Measurements from ENCODE around the gene PDXP.

The PDXP gene

GRCh38 chr22:37634417-37634924, 24.1 kb upstream of the PDXP start:
- H3K23ac ChIP-seq (ENCODE audit: low read length in 2 of 2): peak overlapping the region in 1 of 2 experiments; percentile 71
- 37% methylated on average over 7 of the region's 8 CpGs for WGBS

DNA sequence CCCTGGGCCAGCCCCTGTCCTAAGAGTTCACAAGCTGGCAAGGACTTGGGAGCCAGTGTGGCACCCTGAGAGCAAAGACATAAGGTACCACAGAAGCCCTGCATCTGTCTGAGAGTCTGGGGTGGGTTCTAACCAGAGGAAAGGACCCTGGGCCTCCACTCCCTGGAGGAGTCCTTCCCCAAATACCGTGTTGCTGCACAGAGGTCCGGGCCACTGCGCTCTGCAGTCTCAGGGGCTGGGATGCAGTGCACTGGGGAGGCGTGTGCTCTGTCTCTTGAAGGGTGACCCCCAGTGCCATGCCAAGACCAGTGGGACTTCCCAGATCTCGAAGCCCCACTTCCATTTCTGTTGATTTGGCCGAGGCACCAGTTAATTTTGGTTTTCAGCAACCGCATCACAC, 23.4 kb upstream of the PDXP start:
- peak overlapping the region in 1 of 2 experiments; percentile 92 for H3K14ac ChIP-seq (ENCODE audit: low read length in 2 of 2)
- H3K9me3 ChIP-seq (ENCODE audit: control insufficient read depth, low read length): no peaks in the 10 kb centered on the region
- H3K4me2 ChIP-seq (ENCODE audit: low read length, poor library complexity, severe bottlenecking): no peak overlapping the region
- H2AFZ ChIP-seq (ENCODE audit: low read depth, low read length): no peak overlapping the region
- peak overlapping the region; percentile 64 for H2BK15ac ChIP-seq (ENCODE audit: low read depth, poor library complexity, severe bottlenecking)
- peak overlapping the region; percentile 29 to 98 for H2BK12ac ChIP-seq (ENCODE audit: low read length in 2 of 2)
- peaks cover 14 to 25% of the 10 kb centered on the region in 2 experiments for H3K36me3 ChIP-seq (ENCODE audit: control insufficient read depth in 1 of 2, insufficient read depth in 2 of 2, low read depth in 1 of 2, low read length in 2 of 2)
- no peak overlapping the region for H2BK5ac ChIP-seq (ENCODE audit: low read depth, low read length, poor library complexity, severe bottlenecking)
- H3K4me3 ChIP-seq (ENCODE audit: insufficient read depth in 1 of 2, low read depth in 1 of 2, low read length in 2 of 2): no peak overlapping the region
- H2BK120ac ChIP-seq (ENCODE audit: low read depth, low read length): peak overlapping the region; percentile 36
- peaks cover 0 to 5% of the 10 kb centered on the region in 2 experiments for H3K27me3 ChIP-seq (ENCODE audit: control insufficient read depth in 1 of 2, insufficient read depth in 1 of 2, low read length in 2 of 2)
- no peak for DNase-seq
- H3K23ac ChIP-seq (ENCODE audit: low read length in 2 of 2): peak overlapping the region in 1 of 2 experiments; percentile 14
- no peak overlapping the region for H4K8ac ChIP-seq (ENCODE audit: low read length)
- H3K9ac ChIP-seq (ENCODE audit: low read length): peak overlapping the region; percentile 75
- peak overlapping the region; percentile 9 to 93 for H3K4ac ChIP-seq (ENCODE audit: low read depth in 1 of 2, low read length in 2 of 2)
- WGBS: 91% methylated on average over 7 of the region's 7 CpGs
- peak overlapping the region; percentile 88 for H3K27ac ChIP-seq (ENCODE audit: low read length, poor library complexity, severe bottlenecking)
- H2AK5ac ChIP-seq (ENCODE audit: low read length, severe bottlenecking): peak overlapping the region; percentile 58
- peak overlapping the region; percentile 59 for H4K91ac ChIP-seq (ENCODE audit: low read length)
- peaks cover 3% of the 10 kb centered on the region for H3K79me1 ChIP-seq (replicated peaks; ENCODE audit: low read length, poor library complexity, severe bottlenecking)
- H3K18ac ChIP-seq (ENCODE audit: low read depth in 1 of 2, low read length in 2 of 2): peak overlapping the region in 1 of 2 experiments; percentile 97
- peaks cover 77% of the 10 kb centered on the region for H3K4me1 ChIP-seq (ENCODE audit: control insufficient read depth, insufficient read depth, low read depth, low read length)

More at GRCh38 chr22:37634417-37634924, 24.1 kb upstream of the PDXP start:
- Histone ChIP-seq H3K9ac (ENCODE audit: low read length) (peak overlapping the region; percentile 75), H4K8ac (ENCODE audit: low read length) (peak overlapping the region; percentile 33), H3K4me1 (ENCODE audit: control insufficient read depth, insufficient read depth, low read depth, low read length) (peaks cover 77% of the 10 kb centered on the region), H3K9me3 (ENCODE audit: control insufficient read depth, low read length) (no peaks in the 10 kb centered on the region), H3K18ac (ENCODE audit: low read depth in 1 of 2, low read length in 2 of 2) (peak overlapping the region; percentile 84 to 97), H3K4me2 (ENCODE audit: low read length, poor library complexity, severe bottlenecking) (no peak overlapping the region), H2BK15ac (ENCODE audit: low read depth, poor library complexity, severe bottlenecking) (no peak overlapping the region), H2AK5ac (ENCODE audit: low read length, severe bottlenecking) (peak overlapping the region; percentile 58), H3K14ac (ENCODE audit: low read length in 2 of 2) (peak overlapping the region in 1 of 2 experiments; percentile 92), H2BK5ac (ENCODE audit: low read depth, low read length, poor library complexity, severe bottlenecking) (peak overlapping the region; percentile 44), H2BK120ac (ENCODE audit: low read depth, low read length) (peak overlapping the region; percentile 36), H3K36me3 (ENCODE audit: control insufficient read depth in 1 of 2, insufficient read depth in 2 of 2, low read depth in 1 of 2, low read length in 2 of 2) (peaks cover 19 to 32% of the 10 kb centered on the region in 2 experiments), H4K91ac (ENCODE audit: low read length) (peak overlapping the region; percentile 59), H3K27me3 (ENCODE audit: control insufficient read depth in 1 of 2, insufficient read depth in 1 of 2, low read length in 2 of 2) (peaks cover 0 to 5% of the 10 kb centered on the region in 2 experiments), H3K4me3 (ENCODE audit: insufficient read depth in 1 of 2, low read depth in 1 of 2, low read length in 2 of 2) (peak overlapping the region in 1 of 2 experiments; percentile 70), H2BK12ac (ENCODE audit: low read length in 2 of 2) (peak overlapping the region; percentile 41 to 98), H2AFZ (ENCODE audit: low read depth, low read length) (no peak overlapping the region), H3K27ac (ENCODE audit: low read length, poor library complexity, severe bottlenecking) (peak overlapping the region; percentile 88), H3K4ac (ENCODE audit: low read depth in 1 of 2, low read length in 2 of 2) (peak overlapping the region; percentile 9 to 93), H3K79me1 (replicated peaks; ENCODE audit: low read length, poor library complexity, severe bottlenecking) (no peaks in the 10 kb centered on the region)
- no peak for DNase-seq

- H3K4me2 ChIP-seq (ENCODE audit: low read length, poor library complexity, severe bottlenecking): no peak overlapping the region
- H3K4ac ChIP-seq (ENCODE audit: low read depth in 1 of 2, low read length in 2 of 2): peak overlapping the region; percentile 71 to 75
- H4K91ac ChIP-seq (ENCODE audit: low read length): peak overlapping the region; percentile 76
- H2BK5ac ChIP-seq (ENCODE audit: low read depth, low read length, poor library complexity, severe bottlenecking): peak overlapping the region; percentile 32
- no peak overlapping the region for H3K9ac ChIP-seq (ENCODE audit: low read length)
- DNase-seq: peak; percentile 91
- peaks cover 10 to 22% of the 10 kb centered on the region in 2 experiments for H3K36me3 ChIP-seq (ENCODE audit: control insufficient read depth in 1 of 2, insufficient read depth in 2 of 2, low read depth in 1 of 2, low read length in 2 of 2)
- H3K23ac ChIP-seq (ENCODE audit: low read length in 2 of 2): peak overlapping the region in 1 of 2 experiments; percentile 46
- no peak overlapping the region for H2AFZ ChIP-seq (ENCODE audit: low read depth, low read length)
- H4K8ac ChIP-seq (ENCODE audit: low read length): peak overlapping the region; percentile 81
- peak overlapping the region; percentile 96 for H2AK5ac ChIP-seq (ENCODE audit: low read length, severe bottlenecking)
- peak overlapping the region; percentile 71 to 95 for H2BK12ac ChIP-seq (ENCODE audit: low read length in 2 of 2)
- peaks cover 87% of the 10 kb centered on the region for H3K4me1 ChIP-seq (ENCODE audit: control insufficient read depth, insufficient read depth, low read depth, low read length)
- H3K9me3 ChIP-seq (ENCODE audit: control insufficient read depth, low read length): no peaks in the 10 kb centered on the region
- H3K4me3 ChIP-seq (ENCODE audit: insufficient read depth in 1 of 2, low read depth in 1 of 2, low read length in 2 of 2): no peak overlapping the region
- H2BK120ac ChIP-seq (ENCODE audit: low read depth, low read length): peak overlapping the region; percentile 74
- no peak overlapping the region for H3K14ac ChIP-seq (ENCODE audit: low read length in 2 of 2)
- peak overlapping the region; percentile 77 for H2BK15ac ChIP-seq (ENCODE audit: low read depth, poor library complexity, severe bottlenecking)
- H3K27me3 ChIP-seq (ENCODE audit: control insufficient read depth in 1 of 2, insufficient read depth in 1 of 2, low read length in 2 of 2): peaks cover 0 to 5% of the 10 kb centered on the region in 2 experiments
- peak overlapping the region; percentile 74 for H3K27ac ChIP-seq (ENCODE audit: low read length, poor library complexity, severe bottlenecking)
- H3K79me1 ChIP-seq (replicated peaks; ENCODE audit: low read length, poor library complexity, severe bottlenecking): peaks cover 3% of the 10 kb centered on the region
- peak overlapping the region; percentile 70 to 86 for H3K18ac ChIP-seq (ENCODE audit: low read depth in 1 of 2, low read length in 2 of 2)
- 39% methylated on average over 6 of the region's 6 CpGs for WGBS
Observed at GRCh38 chr22:37636186-37636948, 22.2 kb upstream of the PDXP start.

DNA sequence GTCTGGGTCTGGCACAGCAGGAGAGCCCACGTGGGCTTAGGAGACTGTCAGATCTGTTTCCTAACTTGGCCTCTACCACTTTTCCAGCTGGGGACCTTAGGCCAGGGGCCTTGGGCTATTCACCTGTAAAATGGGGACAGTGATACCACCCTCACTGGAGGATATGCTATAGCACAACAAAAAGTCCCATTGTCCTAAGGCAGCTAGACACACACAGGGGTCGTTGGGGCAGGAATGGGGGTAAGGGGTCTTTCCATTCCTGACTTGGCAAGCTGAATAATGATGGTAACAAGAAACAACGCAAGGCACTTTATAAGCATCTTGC, 21.6 kb upstream of the PDXP start:
- Histone ChIP-seq H3K9me3 (ENCODE audit: control insufficient read depth, low read length) (no peaks in the 10 kb centered on the region), H3K4me2 (ENCODE audit: low read length, poor library complexity, severe bottlenecking) (no peak overlapping the region), H3K18ac (ENCODE audit: low read depth in 1 of 2, low read length in 2 of 2) (no peak overlapping the region), H3K23ac (ENCODE audit: low read length in 2 of 2) (no peak overlapping the region), H2BK12ac (ENCODE audit: low read length in 2 of 2) (no peak overlapping the region), H4K91ac (ENCODE audit: low read length) (no peak overlapping the region), H3K4me1 (ENCODE audit: control insufficient read depth, insufficient read depth, low read depth, low read length) (peaks cover 86% of the 10 kb centered on the region), H2AK5ac (ENCODE audit: low read length, severe bottlenecking) (peak overlapping the region; percentile 42), H4K8ac (ENCODE audit: low read length) (no peak overlapping the region), H2BK120ac (ENCODE audit: low read depth, low read length) (no peak overlapping the region), H2BK5ac (ENCODE audit: low read depth, low read length, poor library complexity, severe bottlenecking) (no peak overlapping the region), H3K36me3 (ENCODE audit: control insufficient read depth in 1 of 2, insufficient read depth in 2 of 2, low read depth in 1 of 2, low read length in 2 of 2) (peaks cover 7 to 22% of the 10 kb centered on the region in 2 experiments), H3K14ac (ENCODE audit: low read length in 2 of 2) (no peak overlapping the region), H3K4ac (ENCODE audit: low read depth in 1 of 2, low read length in 2 of 2) (peak overlapping the region in 1 of 2 experiments; percentile 76), H3K27ac (ENCODE audit: low read length, poor library complexity, severe bottlenecking) (peak overlapping the region; percentile 57), H2AFZ (ENCODE audit: low read depth, low read length) (no peak overlapping the region), H3K27me3 (ENCODE audit: control insufficient read depth in 1 of 2, insufficient read depth in 1 of 2, low read length in 2 of 2) (peaks cover 0 to 5% of the 10 kb centered on the region in 2 experiments), H2BK15ac (ENCODE audit: low read depth, poor library complexity, severe bottlenecking) (no peak overlapping the region), H3K79me1 (replicated peaks; ENCODE audit: low read length, poor library complexity, severe bottlenecking) (peaks cover 3% of the 10 kb centered on the region), H3K9ac (ENCODE audit: low read length) (no peak overlapping the region), H3K4me3 (ENCODE audit: insufficient read depth in 1 of 2, low read depth in 1 of 2, low read length in 2 of 2) (no peak overlapping the region)
- no peak for DNase-seq
- WGBS: 55% methylated on average over 3 of the region's 3 CpGs
